Endodermal cell (in vitro differentiated cells): ENCODE measurements around the gene STUM. TPM values are rescaled to one million over a fixed set of nuclear protein-coding genes. Genes with fewer than 3 reads are reported as not detected.

Experiments used
- DNase-seq: peaks from one replicate; pipeline ENCODE4 v3.0.0-alpha.2; 2017
- H3K27ac ChIP-seq: 2 replicates; pipeline ENCODE4 v1.5.1; 2013; ENCODE audit warnings: mild to moderate bottlenecking, low read depth, low read length, moderate library complexity
- H3K27me3 ChIP-seq: 2 replicates; pipeline ENCODE4 v1.6.1; 2013; ENCODE audit warnings: mild to moderate bottlenecking, low read length, moderate library complexity; ENCODE audit not compliant: insufficient read depth, control insufficient read depth, poor library complexity, severe bottlenecking
- H3K36me3 ChIP-seq: 2 replicates; pipeline ENCODE4 v1.7.0; 2013; ENCODE audit warnings: mild to moderate bottlenecking, low read length, moderate library complexity; ENCODE audit not compliant: control insufficient read depth, insufficient read depth
- H3K4me1 ChIP-seq: one replicate; pipeline ENCODE4 v1.7.0; 2013; ENCODE audit warnings: low read length; ENCODE audit not compliant: control insufficient read depth, insufficient read depth
- H3K4me3 ChIP-seq: 2 replicates; pipeline ENCODE4 v1.5.1; 2013; ENCODE audit warnings: mild to moderate bottlenecking, low read length, moderate library complexity
- H3K9ac ChIP-seq: 2 replicates; pipeline ENCODE4 v1.6.1; 2013; ENCODE audit warnings: mild to moderate bottlenecking, low read length, moderate library complexity; ENCODE audit not compliant: poor library complexity, severe bottlenecking; ENCODE audit errors: extremely low read depth
- H3K9me3 ChIP-seq: 2 replicates; pipeline ENCODE4 v1.6.1; 2013; ENCODE audit warnings: mild to moderate bottlenecking, low read length, moderate library complexity; ENCODE audit not compliant: control insufficient read depth
- H3K27ac Mint-ChIP-seq: 2 replicates; pipeline ENCODE4 v1.8.0; 2020; ENCODE audit warnings: mixed read lengths
- H3K27me3 Mint-ChIP-seq: 2 replicates; pipeline ENCODE4 v1.8.0; 2021; ENCODE audit warnings: mild to moderate bottlenecking, mixed read lengths; ENCODE audit not compliant: insufficient read depth
- H3K36me3 Mint-ChIP-seq: 2 replicates; pipeline ENCODE4 v1.8.0; 2020; ENCODE audit warnings: low read depth, mixed read lengths
- H3K4me1 Mint-ChIP-seq: 2 replicates; pipeline ENCODE4 v1.8.0; 2020; ENCODE audit warnings: mixed read lengths
- H3K4me3 Mint-ChIP-seq: 2 replicates; pipeline ENCODE4 v1.8.0; 2020; ENCODE audit warnings: mild to moderate bottlenecking, moderate library complexity, mixed read lengths
- H3K9me3 Mint-ChIP-seq: 2 replicates; pipeline ENCODE4 v1.8.0; 2020; ENCODE audit warnings: mild to moderate bottlenecking, mixed read lengths
- CTCF ChIP-seq: fragments of 200-600 bp; sonication (generic); conservative IDR thresholded peaks from 2 replicates; pipeline ENCODE4 v1.5.0; 2021; ENCODE audit warnings: antibody characterized with exemption, mild to moderate bottlenecking
- WGBS, 2 experiments: methylation state at CpG; one replicate each; pipeline versions ENCODE4 v1.1.5 to v1.1.7; 2013; ENCODE audit warnings: missing lambda C conversion rate in 2 of 2, mixed read lengths in 1 of 2; ENCODE audit not compliant: insufficient coverage in 1 of 2, insufficient read length in 1 of 2; 5-methylcytosine and 5-hydroxymethylcytosine counted together
- total RNA-seq, 2 donors: library from RNA; stranded (reverse); fragmentation: NEBNext Ultra II Directional in 1 of 2; extraction: Animal tissue kit (Norgen Biotek cat#: 25700) in 1 of 2; gene quantifications; 2 replicates in 1 of 2; 3 replicates in 1 of 2; pipeline ENCODE4 v1.2.1, GENCODE V29; 2021

The STUM gene
- total RNA-seq, 2 donors from 2014 or later = 0.04 to 0.20 TPM

- no peaks in the 10 kb centered on the region for H3K36me3 ChIP-seq
- DNase-seq = no peak
- Mint-ChIP-seq H3K27ac (no peak overlapping the region), H3K9me3 (no peaks in the 10 kb centered on the region), H3K4me3 (no peak overlapping the region), H3K4me1 (peaks cover 35% of the 10 kb centered on the region), H3K27me3 (peaks cover 2% of the 10 kb centered on the region), H3K36me3 (no peaks in the 10 kb centered on the region)
- no peak for TF ChIP-seq CTCF
- 94 to 96% methylated on average over 8 to 12 of the region's 12 CpGs for WGBS, 2 experiments
- H3K9me3 ChIP-seq = no peaks in the 10 kb centered on the region
- no peak overlapping the region for H3K27ac ChIP-seq
- peaks cover 9% of the 10 kb centered on the region for H3K4me1 ChIP-seq
- no peak overlapping the region for H3K9ac ChIP-seq
- no peaks in the 10 kb centered on the region for H3K27me3 ChIP-seq
- no peak overlapping the region for H3K4me3 ChIP-seq
Measured at GRCh38 chr1:226607268-226607660, 58.7 kb downstream of the STUM start.

- Mint-ChIP-seq H3K4me3 (no peak overlapping the region), H3K9me3 (no peaks in the 10 kb centered on the region), H3K27ac (no peak overlapping the region), H3K4me1 (peaks cover 35% of the 10 kb centered on the region), H3K36me3 (no peaks in the 10 kb centered on the region), H3K27me3 (peaks cover 2% of the 10 kb centered on the region)
- Histone ChIP-seq H3K27ac (no peak overlapping the region), H3K4me3 (no peak overlapping the region), H3K27me3 (no peaks in the 10 kb centered on the region), H3K9ac (no peak overlapping the region), H3K9me3 (no peaks in the 10 kb centered on the region), H3K36me3 (no peaks in the 10 kb centered on the region), H3K4me1 (peaks cover 9% of the 10 kb centered on the region)
- no peak for TF ChIP-seq CTCF
- WGBS, 2 experiments = 86 to 100% methylated on average over 1 of the region's 1 CpG
- no peak for DNase-seq
Measured at GRCh38 chr1:226607821-226608220, 59.3 kb downstream of the STUM start.

GRCh38 chr1:226608699-226609505 is 60.3 kb downstream of the STUM start:
- H3K27ac Mint-ChIP-seq = no peak overlapping the region
- 59% methylated on average over 17 to 18 of the region's 18 CpGs for WGBS, 2 experiments

More at GRCh38 chr1:226608699-226609505, 60.3 kb downstream of the STUM start:
- peaks cover 2% of the 10 kb centered on the region for H3K27me3 Mint-ChIP-seq
- peaks cover 28% of the 10 kb centered on the region for H3K4me1 Mint-ChIP-seq
- peak; percentile 95 for DNase-seq
- no peak overlapping the region for H3K9ac ChIP-seq
- H3K4me1 ChIP-seq = peaks cover 9% of the 10 kb centered on the region
- no peaks in the 10 kb centered on the region for H3K36me3 ChIP-seq
- no peaks in the 10 kb centered on the region for H3K36me3 Mint-ChIP-seq
- H3K9me3 Mint-ChIP-seq = peaks cover 3% of the 10 kb centered on the region
- H3K27me3 ChIP-seq = no peaks in the 10 kb centered on the region
- TF ChIP-seq CTCF = peak; percentile 98
- H3K9me3 ChIP-seq = no peaks in the 10 kb centered on the region
- no peak overlapping the region for H3K4me3 Mint-ChIP-seq
- no peak overlapping the region for H3K4me3 ChIP-seq
- no peak overlapping the region for H3K27ac ChIP-seq
